Activated gamma-delta T cell (primary cell): Measurements from ENCODE around the gene LIN52.

Experiments
- DNase-seq: peaks from one replicate; lab custom pipeline; 2025; lab: John Stamatoyannopoulos, UW

LIN52 gene

DNA sequence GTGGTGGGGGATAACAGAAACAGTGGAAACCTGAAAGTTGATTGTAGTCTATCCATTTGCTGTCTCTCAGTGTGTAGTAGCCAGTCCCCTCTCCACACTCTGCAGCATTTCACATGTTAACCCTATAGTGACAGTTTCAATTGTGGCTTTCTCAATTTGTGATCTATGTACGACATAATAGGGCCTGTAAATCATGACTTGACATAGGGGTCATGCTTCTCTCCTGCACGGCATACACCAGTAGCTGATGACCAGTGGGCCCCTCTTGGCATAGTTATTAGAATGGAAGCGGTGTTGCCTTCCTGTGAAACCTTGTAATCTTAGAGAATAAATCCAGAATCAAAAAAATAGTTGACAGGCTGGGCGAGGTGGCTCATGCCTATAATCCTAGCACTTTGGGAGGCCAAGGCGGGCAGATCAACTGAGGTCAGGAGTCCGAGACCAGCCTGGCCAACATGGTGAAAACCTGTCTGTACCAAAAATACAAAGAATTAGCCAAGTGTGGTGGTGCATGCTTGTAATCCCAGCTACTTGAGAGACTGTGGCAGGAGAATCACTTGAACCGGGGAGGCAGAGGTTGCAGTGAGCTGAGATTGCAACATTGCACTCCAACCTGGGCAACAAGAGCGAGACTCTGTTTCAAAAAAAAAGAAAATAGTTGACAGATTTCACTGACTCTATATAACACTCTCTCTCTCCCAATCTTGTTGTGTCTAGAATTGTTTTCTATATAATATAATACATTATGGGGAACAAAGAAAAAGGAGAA, 109.9 kb downstream of the LIN52 start:
- no peak for DNase-seq

DNA sequence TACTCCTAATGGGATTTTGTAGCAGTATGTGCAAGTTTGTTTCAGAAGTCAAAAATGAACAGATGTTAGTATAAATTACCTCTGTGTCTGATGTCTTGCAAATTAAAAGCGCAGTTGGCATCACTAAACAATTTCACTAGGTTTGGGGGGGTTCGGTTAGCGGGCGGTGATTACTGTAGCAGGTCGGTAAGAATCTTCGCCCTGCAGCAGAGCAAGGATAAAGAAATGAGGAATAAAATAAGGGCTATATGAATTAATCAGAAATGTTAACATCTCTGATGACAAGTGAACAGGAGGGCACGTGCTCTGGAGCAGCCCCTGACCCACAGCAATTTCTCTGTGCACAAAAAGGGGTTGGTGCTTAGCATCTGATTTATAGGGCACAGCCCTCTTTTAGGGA, 110.9 kb downstream of the LIN52 start:
- no peak for DNase-seq

DNA sequence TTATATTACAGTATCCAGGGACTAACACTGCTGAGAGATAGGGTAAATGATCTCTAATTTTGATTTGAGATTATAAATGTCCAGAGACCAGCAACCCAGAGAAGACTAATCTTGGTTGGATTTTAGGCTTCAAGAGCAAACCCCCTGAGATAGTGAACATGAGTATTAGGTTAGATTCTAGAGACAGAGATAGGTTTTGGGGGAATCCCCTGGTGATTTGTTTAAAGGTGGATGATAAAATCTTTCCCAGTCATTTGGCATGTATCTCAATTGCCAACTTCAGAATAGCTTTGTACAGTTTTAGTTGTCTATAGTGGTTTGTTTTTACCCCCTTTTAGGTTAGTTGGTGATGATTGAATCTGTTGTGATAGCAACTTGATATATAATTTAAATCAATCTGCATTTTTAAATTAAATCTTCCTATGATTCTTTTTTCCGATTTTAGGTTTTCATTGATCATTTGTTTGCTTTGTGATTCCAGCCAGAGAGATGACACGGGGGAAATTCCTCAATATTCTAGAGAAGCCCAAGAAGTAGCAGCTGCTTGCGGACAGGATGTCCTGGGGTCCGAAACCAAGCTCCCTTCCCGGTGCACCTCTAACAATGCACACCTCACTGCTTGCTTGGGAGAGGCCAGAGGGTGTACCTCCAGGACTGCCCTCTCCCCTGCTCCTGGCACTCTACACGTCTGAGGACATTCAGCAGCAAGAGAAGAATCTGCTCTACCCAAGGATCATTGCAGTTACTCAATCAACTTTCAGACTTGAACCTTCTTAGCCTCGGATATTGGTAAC, 113.9 kb downstream of the LIN52 start:
- no peak for DNase-seq

DNA sequence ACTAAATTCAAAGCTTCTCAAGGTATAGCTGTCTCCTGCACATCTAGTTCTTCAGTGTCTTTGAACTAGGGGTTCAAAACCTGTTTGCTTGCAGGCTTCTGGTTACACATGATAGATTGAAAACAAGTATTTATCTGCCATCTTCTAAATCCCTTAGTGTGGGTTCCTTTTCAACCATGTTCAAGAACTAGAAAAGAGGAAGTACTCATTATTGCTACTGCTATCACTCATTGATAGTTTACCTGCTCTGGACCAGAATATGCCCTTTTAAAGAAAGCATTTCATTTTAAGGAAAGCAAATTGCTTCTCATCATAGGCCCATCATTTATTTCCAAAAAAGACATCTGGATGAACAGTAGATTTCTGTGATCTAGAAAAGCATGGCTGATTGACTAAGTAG, 117.4 kb downstream of the LIN52 start:
- DNase-seq: no peak

DNA sequence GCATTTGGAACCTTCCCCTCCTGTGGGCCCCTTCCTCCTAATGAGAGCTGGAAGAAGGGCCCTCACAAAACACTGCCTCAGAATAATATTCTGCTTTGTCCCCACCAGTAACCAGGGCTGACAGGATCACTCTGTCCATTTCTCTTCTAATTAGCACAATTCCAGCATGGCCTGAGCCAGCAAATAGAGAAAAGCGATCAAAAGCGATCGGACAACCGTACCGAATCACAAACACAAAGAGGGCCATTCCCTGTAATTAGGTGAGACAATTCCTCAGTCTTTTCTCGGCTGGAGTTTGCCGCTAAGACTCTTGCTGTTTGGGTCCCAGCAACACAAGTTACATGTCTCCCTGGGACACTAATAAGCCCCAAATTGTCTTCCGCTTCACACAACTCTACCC, 118.9 kb downstream of the LIN52 start:
- DNase-seq: no peak

DNA sequence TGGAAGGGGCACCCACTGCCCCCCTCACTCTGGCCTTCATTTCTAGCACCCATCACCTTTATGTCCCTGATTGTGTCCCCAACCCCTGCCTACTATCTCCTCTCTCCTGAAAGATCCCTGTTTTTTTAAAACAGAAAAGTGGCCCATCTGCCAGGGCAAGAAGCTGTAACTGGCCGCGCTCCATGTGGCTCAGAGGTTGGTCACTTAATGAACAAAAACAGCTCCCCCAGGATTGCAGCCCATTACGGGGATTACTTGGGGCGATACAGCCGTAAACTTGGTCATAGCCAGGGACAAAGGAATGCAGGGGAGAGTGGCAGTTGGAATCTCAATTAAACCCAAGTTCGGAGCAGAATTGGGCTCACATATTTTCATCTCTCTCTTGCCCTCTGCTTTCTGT, 119.7 kb downstream of the LIN52 start:
- DNase-seq: no peak

DNA sequence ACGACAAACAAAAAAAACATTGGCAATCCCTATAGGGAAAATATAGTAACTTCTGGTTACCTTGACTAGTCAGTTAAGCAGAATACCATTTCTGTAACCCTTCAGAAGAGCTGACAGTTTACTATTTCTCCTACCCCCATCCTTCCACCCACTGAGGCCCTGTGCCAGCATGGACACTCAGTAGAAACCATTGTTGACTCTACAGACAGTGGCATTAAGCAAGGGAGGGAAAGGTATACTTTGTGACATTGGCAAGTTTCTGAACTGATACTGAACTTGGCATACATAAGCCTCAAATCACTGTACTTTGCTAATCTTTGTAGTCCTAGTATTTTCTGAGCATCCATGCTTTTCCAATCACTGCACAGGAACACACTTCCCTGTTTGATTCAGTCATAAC, 121.1 kb downstream of the LIN52 start:
- DNase-seq: no peak

DNA sequence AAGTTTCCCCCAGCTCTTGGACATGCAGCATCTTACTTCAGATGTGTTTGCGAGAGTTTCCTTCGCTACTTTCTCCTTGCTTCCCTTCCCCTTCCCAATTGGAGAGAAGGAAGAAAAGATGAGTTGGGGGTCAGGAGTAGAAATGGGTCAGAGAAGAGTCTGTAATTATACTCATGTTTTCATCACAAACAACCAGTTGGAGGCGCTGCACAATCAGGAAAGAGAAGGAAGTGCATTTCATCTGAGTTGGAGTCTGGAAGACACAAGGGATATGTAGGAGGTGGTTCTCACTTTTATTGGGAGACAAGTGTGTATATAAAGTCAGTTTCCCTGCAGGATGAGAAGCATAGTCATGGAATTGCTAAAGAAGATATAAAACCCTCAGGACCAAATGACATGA, 123.2 kb downstream of the LIN52 start:
- no peak for DNase-seq

DNA sequence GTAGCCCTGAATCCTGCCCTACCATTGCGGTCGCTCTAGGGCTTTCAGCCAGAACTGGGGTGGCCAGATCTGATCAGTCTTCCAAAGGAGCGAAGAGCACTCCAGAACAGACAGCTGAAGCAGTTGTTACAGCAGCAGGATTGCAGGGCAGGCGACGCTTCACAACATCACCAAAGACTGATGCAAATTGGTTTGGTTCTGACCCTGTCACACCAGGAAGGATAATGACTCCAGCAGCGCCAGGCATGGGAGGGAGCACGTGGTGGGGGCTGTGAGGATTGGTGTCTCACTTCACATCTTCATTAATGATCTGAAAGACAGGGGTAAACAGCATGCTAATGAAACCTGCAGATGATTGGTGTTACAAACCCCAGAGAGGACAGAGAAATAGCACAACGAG, 123.9 kb downstream of the LIN52 start:
- no peak for DNase-seq

DNA sequence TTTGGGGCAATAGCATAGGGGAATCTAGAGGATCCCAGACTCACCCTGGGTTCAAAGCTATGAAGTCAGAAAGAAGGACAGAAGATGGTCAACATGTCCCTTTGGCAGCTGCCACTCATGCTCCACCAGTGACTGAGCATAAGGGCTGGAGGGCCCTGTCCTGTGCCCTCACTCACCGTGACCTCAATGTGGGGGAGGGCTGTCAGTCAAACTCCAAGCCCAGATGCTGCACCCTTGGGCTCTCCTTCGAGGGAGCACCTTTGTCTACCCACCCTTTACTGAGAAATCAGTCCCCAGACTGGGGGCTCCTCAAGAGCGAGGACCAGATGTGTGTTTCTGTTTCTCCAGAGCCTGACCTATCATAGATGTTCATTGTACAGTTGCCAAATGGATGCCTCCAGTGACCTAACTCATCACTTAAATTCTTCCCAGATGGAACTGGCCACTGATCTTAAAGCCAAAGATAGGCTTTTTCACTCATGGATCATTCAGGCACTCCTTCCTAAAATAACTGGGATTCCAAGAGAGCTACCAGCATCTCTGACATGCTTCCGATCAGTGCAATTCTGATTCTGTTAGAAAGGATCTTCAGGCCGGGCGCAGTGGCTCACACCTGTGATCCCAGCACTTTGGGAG, 127.3 kb downstream of the LIN52 start:
- DNase-seq: no peak

DNA sequence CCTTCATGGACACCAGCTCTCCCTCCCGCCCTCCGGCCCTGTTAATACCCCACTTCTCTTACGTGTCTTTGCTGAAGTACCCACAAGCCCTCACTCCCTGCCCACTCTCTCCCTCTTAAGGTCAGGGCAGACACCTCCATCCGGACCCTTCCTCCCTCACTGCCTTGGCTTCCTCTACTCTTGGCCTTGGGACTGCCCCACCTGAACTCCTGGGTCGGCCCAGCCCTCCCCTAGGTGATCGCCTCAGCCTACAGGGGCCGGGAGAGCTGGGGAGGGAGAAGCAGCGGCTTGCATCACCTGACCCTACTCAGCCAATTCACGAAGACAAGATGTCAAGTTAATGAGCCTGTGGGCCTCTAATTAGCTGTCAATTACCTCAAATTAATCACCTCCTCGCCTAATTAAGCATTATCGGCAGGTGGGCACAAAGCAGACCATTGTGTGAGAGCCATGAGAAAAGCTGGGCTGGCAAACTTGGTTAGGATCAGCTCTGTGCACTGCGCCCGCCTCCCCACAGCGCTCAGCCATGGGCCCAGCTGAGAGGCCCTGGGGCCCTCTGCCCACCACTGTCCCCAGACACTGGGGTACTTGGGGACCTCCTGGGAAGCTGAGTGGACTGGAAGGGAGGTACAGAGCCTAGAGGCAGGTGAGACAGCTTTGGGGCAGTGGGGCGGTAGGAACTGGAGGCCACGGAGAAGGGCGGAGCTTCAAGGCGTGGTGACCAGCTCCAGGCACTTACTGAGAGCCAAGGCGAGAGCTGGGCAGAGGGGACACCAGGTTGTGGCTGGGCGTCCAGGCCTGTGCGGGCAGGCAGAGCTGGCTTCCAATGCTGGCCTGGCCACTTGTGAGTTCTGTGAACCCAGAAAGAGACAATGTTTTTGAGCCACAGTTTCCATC, 129.4 kb downstream of the LIN52 start:
- DNase-seq: no peak

DNA sequence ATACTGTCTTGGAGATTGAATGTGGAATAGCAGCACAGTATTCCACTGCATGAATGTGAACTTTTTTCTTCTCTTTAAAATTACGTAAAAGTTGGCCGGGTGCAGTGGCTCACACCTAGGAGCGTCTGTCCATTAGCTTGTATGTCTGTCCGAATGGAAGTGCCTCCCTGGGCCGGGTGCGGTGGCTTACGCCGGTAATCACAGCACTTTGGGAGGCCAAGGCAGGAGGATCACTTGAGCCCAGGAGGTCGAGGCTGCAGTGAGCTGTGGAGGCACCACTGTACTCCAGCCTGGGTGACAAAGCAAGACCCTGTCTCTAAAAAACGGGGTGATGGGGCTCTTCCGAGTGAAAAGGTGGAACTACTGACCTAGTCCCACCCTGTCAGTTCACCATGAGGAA, 131.9 kb downstream of the LIN52 start:
- DNase-seq: no peak

DNA sequence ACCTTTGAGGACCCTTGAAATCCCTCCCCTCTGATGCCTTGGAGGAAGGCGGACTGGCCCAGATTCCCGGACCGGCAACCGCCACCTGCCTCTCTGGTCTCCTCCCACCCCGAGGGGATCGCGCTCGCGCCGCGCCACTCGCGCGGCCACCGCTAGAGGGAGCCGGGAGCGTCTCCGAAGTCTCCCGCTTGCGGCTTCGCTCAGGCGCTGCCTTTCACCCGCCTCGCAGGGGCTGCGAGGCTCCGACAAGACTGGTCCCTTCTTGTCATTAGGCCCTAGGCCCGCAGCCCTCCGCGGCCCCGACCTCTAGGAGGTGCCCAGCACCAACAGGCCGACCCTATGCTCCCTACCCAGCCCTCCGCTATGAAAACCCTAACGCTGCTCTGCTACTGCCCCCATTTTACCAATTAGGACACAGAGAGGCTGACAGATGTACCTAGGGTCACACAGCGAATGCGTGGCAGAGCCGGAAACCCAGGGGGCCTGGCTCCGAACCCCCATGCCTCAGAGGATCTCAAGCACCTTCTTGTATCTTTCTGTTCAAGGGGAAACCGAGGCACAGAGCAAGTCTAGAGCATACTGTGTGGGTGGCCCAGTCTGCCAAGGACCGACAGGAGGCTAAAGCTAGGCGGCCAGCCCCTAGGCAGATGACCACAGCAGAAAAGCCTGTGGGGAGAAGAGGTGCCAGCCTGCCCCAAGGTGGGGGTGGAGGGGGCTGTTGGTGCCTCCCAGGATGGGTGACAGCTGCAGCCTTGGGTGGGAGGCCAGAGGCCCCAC, 133.1 kb downstream of the LIN52 start:
- DNase-seq: peak; percentile 38

DNA sequence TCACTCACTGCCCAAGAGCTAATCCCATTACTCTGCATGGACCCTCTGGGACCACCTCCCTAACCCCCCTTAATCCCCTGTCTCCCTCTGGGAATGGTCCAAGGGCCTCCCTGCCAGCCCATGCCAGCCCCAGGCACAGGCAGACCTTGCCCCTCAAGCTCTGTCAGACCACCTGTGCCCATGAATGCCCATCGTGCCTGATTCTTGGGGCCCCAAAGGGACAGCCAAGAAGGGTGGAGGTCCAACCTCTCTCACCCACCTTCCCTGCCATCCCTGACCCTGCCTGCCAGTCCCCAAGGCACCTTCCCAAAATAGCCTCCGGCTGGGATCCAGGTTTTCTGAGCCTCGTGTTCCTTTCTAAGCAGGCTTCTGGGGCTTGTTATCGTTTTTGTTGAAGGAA, 133.7 kb downstream of the LIN52 start:
- DNase-seq: no peak

DNA sequence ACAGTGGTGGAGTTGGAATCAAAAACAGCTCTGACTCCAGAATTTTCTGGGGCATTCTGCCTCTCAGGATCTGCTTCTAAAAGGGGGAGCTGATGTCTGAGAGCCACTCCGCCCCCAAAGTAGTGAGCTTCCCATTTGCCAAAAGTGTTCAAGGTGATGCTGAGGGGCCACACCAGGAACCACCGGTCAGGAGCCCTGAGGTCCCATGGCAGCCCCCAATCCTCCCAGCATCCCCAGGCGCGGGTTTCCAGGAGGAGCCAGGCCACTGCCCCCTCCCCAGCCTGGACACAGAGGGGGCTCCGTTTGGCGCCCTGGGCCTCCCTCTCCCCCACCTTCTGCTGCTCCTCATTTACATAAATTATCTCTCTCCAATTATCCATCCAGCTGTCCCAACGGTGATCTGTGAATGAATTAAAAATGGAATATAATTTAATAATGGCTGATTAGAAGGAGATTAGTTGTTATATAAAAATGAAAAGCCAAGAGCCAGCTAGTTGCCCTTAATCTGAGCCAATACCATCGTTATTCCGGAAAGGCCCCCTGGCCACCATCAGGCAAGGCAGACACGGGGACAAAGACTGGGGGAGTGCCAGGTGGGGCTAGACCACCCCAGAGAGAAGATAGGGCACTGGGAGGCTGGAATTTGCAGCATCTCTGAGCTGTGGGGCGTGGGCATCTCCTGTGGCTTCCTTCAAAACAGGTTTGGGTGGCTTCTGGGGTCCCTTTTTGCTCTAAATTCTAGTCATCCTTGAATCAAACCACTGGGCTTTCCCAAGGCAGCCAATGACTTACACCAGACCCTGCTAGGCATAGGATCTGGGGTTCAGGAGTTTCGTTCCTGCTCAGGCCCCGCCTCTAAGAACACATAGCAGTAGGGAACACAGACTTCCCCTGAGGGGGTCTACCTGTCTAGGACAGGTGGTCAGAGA, 134.8 kb downstream of the LIN52 start:
- DNase-seq: no peak

DNA sequence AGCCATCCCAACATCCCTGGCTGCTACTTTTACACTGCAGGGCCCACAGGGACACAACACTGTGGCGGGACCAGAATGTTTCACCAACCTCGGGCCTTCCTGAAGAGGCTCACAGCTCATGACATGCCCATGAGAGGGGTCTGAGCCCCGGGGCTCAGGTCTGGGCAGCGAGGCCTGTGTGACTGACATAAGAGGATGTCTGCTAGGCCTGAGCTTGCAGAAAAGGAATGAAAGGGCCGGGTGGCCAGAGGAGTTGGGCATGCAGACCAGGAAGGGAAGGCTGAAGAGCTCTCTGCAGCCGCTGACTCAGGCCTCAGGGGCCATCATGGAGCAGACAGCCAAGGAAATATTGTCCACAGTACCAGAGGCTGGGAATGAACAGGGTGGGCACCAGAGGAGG, 136.2 kb downstream of the LIN52 start:
- DNase-seq: no peak

DNA sequence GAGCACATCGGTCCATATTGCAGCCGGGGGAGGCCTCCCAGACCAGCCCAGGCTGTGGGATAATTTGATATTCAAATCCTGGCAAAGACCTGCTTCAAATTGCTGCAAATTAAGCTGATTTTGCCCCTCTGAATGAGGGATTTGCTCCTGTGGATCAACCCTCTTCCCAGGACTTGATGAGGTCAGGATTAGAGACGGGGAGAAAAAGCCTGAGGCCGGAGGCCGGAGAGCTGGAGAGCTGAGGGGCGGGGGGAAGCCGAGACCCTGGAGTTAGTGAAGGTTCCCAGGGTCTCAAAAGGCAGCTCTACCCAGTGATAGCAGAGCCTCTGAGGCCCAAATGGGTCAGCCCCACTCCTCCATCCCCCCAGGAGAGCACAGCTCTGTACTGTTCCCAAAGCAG, 137.0 kb downstream of the LIN52 start:
- DNase-seq: no peak

DNA sequence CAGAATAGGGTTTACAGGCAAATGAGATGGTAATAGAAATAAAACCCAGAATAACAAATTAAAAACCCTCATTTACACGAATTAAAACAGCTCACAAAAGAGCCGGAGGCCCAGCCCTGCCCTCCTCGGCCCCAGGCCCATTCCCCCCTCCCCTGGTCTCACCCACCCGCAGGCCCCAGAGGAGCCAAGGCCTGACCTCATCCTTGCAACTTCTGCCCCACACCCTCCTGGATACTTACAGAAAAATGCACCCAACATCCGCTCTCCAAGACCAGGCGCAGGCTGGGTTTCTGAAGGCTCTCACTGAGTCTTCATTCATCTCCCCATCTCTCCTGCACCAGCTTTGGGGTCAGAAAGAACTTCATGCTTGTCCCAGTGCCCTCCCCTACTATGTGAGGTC, 138.3 kb downstream of the LIN52 start:
- DNase-seq: no peak

DNA sequence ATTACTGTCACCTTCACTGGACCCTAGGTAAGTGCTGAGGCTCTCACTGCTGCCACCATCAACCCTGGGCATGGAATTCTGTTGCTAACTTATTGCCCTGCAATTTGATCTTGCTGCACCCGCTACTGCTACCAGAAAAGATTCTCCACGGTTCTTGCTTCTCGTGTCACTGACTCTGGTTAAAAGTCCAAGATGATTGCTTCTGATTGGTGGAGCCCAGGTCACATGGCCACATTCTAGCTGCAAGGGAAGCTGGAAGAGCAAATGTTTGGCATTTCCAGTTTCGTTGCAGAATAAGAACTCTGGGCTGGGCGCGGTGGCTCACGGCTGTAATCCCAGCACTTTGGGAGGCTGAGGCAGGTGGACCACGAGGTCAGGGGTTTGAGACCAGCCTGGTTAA, 147.0 kb downstream of the LIN52 start:
- no peak for DNase-seq

DNA sequence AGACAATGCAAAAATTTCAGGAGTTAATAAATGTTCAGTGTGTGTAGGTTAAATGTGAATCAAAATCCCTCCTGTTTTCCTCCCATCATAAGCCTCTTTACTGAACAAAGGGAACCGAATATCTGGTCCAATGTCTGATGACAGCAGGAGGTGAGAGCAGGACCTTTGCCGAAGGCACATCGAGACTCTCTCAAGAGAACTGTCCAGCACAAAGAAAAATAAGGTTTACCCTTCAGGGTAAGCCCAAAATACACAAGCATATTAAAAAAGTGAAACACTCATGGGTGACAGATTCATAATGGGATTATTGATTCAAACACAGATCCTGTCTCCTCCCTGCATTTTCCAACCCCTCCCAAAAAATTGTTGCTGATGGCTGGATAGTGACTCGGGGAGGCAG, 150.3 kb downstream of the LIN52 start:
- no peak for DNase-seq
